CD14-positive monocyte (primary cell): ENCODE measurements around the gene MTMR12. TPM values are rescaled to one million over a fixed set of nuclear protein-coding genes. Genes with fewer than 3 reads are reported as not detected.

Source experiments
- DNase-seq, 3 donors: peaks; one replicate each; pipeline ENCODE4 v3.0.0-alpha.2; 2011 to 2022
- H2AFZ ChIP-seq: 2 replicates; pipeline ENCODE4 v1.6.0; 2012; ENCODE audit warnings: mild to moderate bottlenecking, low read depth, low read length, inconsistent platforms; ENCODE audit not compliant: insufficient read depth, poor library complexity, severe bottlenecking
- H3K27ac ChIP-seq, 2 donors: 1 replicate in 1 of 2; 2 replicates in 1 of 2; pipeline ENCODE4 v1.5.1; 2012 to 2013; ENCODE audit warnings: low read length in 2 of 2, control low read depth in 1 of 2, inconsistent platforms in 1 of 2, low read depth in 1 of 2, mild to moderate bottlenecking in 1 of 2
- H3K27me3 ChIP-seq, 2 donors: one replicate each; pipeline versions ENCODE4 v1.6.0 to v1.6.1; 2011 to 2013; ENCODE audit warnings: low read length in 2 of 2; ENCODE audit not compliant: control insufficient read depth in 2 of 2, insufficient read depth in 2 of 2
- H3K36me3 ChIP-seq, 2 donors: replicated peaks in 1 of 2; 1 replicate in 1 of 2; 2 replicates in 1 of 2; pipeline versions ENCODE4 v1.5.1 to v1.6.1; 2012 to 2013; ENCODE audit warnings: low read length in 2 of 2, control low read depth in 1 of 2, inconsistent platforms in 1 of 2, mild to moderate bottlenecking in 1 of 2; ENCODE audit not compliant: insufficient read depth in 2 of 2, control insufficient read depth in 1 of 2
- H3K4me1 ChIP-seq, 2 donors: 1 replicate in 1 of 2; 2 replicates in 1 of 2; pipeline versions ENCODE4 v1.5.1 to v1.6.1; 2012 to 2013; ENCODE audit warnings: low read length in 2 of 2, control low read depth in 1 of 2, inconsistent platforms in 1 of 2, mild to moderate bottlenecking in 1 of 2, moderate library complexity in 1 of 2; ENCODE audit not compliant: insufficient read depth in 2 of 2, control insufficient read depth in 1 of 2
- H3K4me2 ChIP-seq: replicated peaks from 2 replicates; pipeline ENCODE3; 2012; ENCODE audit warnings: low read length, moderate library complexity, mild to moderate bottlenecking; ENCODE audit not compliant: poor library complexity, severe bottlenecking; ENCODE audit errors: extremely low read depth
- H3K4me3 ChIP-seq, 3 experiments: fragments of 200-600 bp in 1 of 3; sonication (generic) in 1 of 3; replicated peaks in 1 of 3; 1 replicate in 2 of 3; 2 replicates in 1 of 3; pipeline ENCODE4 v1.5.1; 2011 to 2013; ENCODE audit warnings: low read length in 3 of 3, mild to moderate bottlenecking in 3 of 3, control low read depth in 2 of 3, low read depth in 2 of 3, inconsistent platforms in 1 of 3, moderate library complexity in 1 of 3
- H3K79me2 ChIP-seq: 2 replicates; pipeline ENCODE4 v1.6.0; 2012; ENCODE audit warnings: mild to moderate bottlenecking, control low read depth, inconsistent platforms, low read length, moderate library complexity; ENCODE audit not compliant: insufficient read depth
- H3K9ac ChIP-seq: 2 replicates; pipeline ENCODE4 v1.6.0; 2017; ENCODE audit warnings: low read length, mild to moderate bottlenecking; ENCODE audit not compliant: insufficient read depth, poor library complexity, severe bottlenecking
- H3K9me3 ChIP-seq, 2 donors: replicated peaks in 1 of 2; 1 replicate in 1 of 2; 2 replicates in 1 of 2; pipeline versions ENCODE4 v1.5.1 to v1.6.1; 2012 to 2013; ENCODE audit warnings: low read length in 2 of 2, control low read depth in 1 of 2; ENCODE audit not compliant: control insufficient read depth in 1 of 2, insufficient read depth in 1 of 2
- H4K20me1 ChIP-seq: 2 replicates; pipeline ENCODE4 v1.6.0; 2012; ENCODE audit warnings: mild to moderate bottlenecking, low read length, control low read depth, moderate library complexity; ENCODE audit not compliant: insufficient read depth
- H3K27ac Mint-ChIP-seq, 7 donors: one replicate each; pipeline ENCODE4 v1.8.0; 2020; ENCODE audit warnings: mild to moderate bottlenecking in 7 of 7, mixed read lengths in 7 of 7, moderate library complexity in 6 of 7, inconsistent platforms in 2 of 7
- H3K27me3 Mint-ChIP-seq, 3 donors: one replicate each; pipeline ENCODE4 v1.8.0; 2021 to 2022; ENCODE audit warnings: low read depth in 3 of 3, mild to moderate bottlenecking in 3 of 3, mixed read lengths in 3 of 3, moderate library complexity in 3 of 3, inconsistent platforms in 1 of 3
- H3K36me3 Mint-ChIP-seq, 2 donors: one replicate each; pipeline ENCODE4 v1.8.0; 2020; ENCODE audit warnings: mixed read lengths in 2 of 2, inconsistent platforms in 1 of 2, mild to moderate bottlenecking in 1 of 2
- H3K4me1 Mint-ChIP-seq: one replicate; pipeline ENCODE4 v1.8.0; 2020; ENCODE audit warnings: mild to moderate bottlenecking, mixed read lengths
- H3K4me3 Mint-ChIP-seq, 2 donors: one replicate each; pipeline ENCODE4 v1.8.0; 2020; ENCODE audit warnings: mild to moderate bottlenecking in 2 of 2, mixed read lengths in 2 of 2, moderate library complexity in 1 of 2
- H3K9me3 Mint-ChIP-seq, 7 donors: one replicate each; pipeline ENCODE4 v1.8.0; 2020 to 2022; ENCODE audit warnings: mixed read lengths in 7 of 7, mild to moderate bottlenecking in 6 of 7, moderate library complexity in 6 of 7, inconsistent platforms in 2 of 7
- WGBS: methylation state at CpG from one replicate; pipeline ENCODE4 v1.1.5; 2013; ENCODE audit warnings: missing lambda C conversion rate; ENCODE audit not compliant: insufficient coverage; 5-methylcytosine and 5-hydroxymethylcytosine counted together
- intact Hi-C, 2 donors: fragments of 100-400 bp; cut with micrococcal nuclease; formaldehyde crosslinking; loops; one replicate each; pipeline versions ENCODE4 v1.15.0 to v1.15.1; 2023
- polyA plus RNA-seq, 3 donors: library from polyadenylated mRNA; depleted of rRNA in 1 of 3; unstranded in 2 of 3; stranded (reverse) in 1 of 3; fragments of 300-500 nt in 2 of 3; fragments of >200 nt in 1 of 3; fragmentation: Illumina TruSeq in 2 of 3; gene quantifications; 1 replicate in 2 of 3; 2 replicates in 1 of 3; pipeline ENCODE4 v1.2.3, GENCODE V29; 2012 to 2021
- TF ChIP-seq, protein P1 (sequence below): fragments of 200-600 bp; IDR thresholded peaks from one replicate; pipeline ENCODE4 v1.8.0; 2022; ENCODE audit warnings: antibody characterized with exemption, mild to moderate bottlenecking

Gene MTMR12
- polyA plus RNA-seq, 3 donors, result 10.3 to 19.0 (median 17.3) TPM

GRCh38 chr5:32255540-32255900, 57.2 kb downstream of the MTMR12 start:
- H3K9ac ChIP-seq, result no peak overlapping the region
- peaks cover 79 to 89% of the 10 kb centered on the region in 2 donors for H3K36me3 Mint-ChIP-seq

GRCh38 chr5:32254881-32255539, 57.7 kb downstream of the MTMR12 start:
- no peak overlapping the region for H2AFZ ChIP-seq
- 100% methylated on average over 4 of the region's 5 CpGs for WGBS
- H3K36me3 ChIP-seq, result peaks cover 74 to 89% of the 10 kb centered on the region in 2 donors
- no peaks in the 10 kb centered on the region for H3K4me1 ChIP-seq
- Mint-ChIP-seq H3K27ac (no peak overlapping the region), H3K4me1 (no peaks in the 10 kb centered on the region), H3K4me3 (no peak overlapping the region), H3K36me3 (peaks cover 79 to 85% of the 10 kb centered on the region in 2 donors), H3K9me3 (peaks cover 0 to 2% (median 0%) of the 10 kb centered on the region in 7 donors), H3K27me3 (peaks cover 0 to 1% (median 0%) of the 10 kb centered on the region in 3 donors)
- no peaks in the 10 kb centered on the region for H3K79me2 ChIP-seq
- no peak overlapping the region for H3K4me2 ChIP-seq
- H3K27ac ChIP-seq, result no peak overlapping the region
- intact Hi-C loops, result no loop called here
- H3K9ac ChIP-seq, result no peak overlapping the region
- TF ChIP-seq, protein P1, sequence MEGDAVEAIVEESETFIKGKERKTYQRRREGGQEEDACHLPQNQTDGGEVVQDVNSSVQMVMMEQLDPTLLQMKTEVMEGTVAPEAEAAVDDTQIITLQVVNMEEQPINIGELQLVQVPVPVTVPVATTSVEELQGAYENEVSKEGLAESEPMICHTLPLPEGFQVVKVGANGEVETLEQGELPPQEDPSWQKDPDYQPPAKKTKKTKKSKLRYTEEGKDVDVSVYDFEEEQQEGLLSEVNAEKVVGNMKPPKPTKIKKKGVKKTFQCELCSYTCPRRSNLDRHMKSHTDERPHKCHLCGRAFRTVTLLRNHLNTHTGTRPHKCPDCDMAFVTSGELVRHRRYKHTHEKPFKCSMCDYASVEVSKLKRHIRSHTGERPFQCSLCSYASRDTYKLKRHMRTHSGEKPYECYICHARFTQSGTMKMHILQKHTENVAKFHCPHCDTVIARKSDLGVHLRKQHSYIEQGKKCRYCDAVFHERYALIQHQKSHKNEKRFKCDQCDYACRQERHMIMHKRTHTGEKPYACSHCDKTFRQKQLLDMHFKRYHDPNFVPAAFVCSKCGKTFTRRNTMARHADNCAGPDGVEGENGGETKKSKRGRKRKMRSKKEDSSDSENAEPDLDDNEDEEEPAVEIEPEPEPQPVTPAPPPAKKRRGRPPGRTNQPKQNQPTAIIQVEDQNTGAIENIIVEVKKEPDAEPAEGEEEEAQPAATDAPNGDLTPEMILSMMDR, result no peak
- no peaks in the 10 kb centered on the region for H4K20me1 ChIP-seq
- no peak overlapping the region for H3K4me3 ChIP-seq
- no peaks in the 10 kb centered on the region for H3K27me3 ChIP-seq
- DNase-seq, result no peak
- no peaks in the 10 kb centered on the region for H3K9me3 ChIP-seq

More at GRCh38 chr5:32255540-32255900, 57.2 kb downstream of the MTMR12 start:
- Histone ChIP-seq H3K9me3 (no peaks in the 10 kb centered on the region), H3K27me3 (no peaks in the 10 kb centered on the region), H3K4me3 (no peak overlapping the region), H2AFZ (no peak overlapping the region), H4K20me1 (no peaks in the 10 kb centered on the region), H3K27ac (no peak overlapping the region), H3K79me2 (no peaks in the 10 kb centered on the region), H3K4me2 (no peak overlapping the region), H3K4me1 (no peaks in the 10 kb centered on the region), H3K36me3 (peaks cover 74 to 88% of the 10 kb centered on the region in 2 donors)
- Mint-ChIP-seq H3K9me3 (peaks cover 0 to 2% (median 0%) of the 10 kb centered on the region in 7 donors), H3K4me3 (no peak overlapping the region), H3K4me1 (no peaks in the 10 kb centered on the region), H3K27ac (no peak overlapping the region), H3K27me3 (peaks cover 0 to 1% (median 0%) of the 10 kb centered on the region in 3 donors)
- TF ChIP-seq, protein P1, result no peak
- intact Hi-C loops, result no loop called here
- 100% methylated on average over 1 of the region's 2 CpGs for WGBS
- no peak for DNase-seq
